ENCODE data around the gene REEP5. TPM values are rescaled to one million over a fixed set of nuclear protein-coding genes. Genes with fewer than 3 reads are reported as not detected.

Gene REEP5
- total and polyA plus RNA-seq, 9 of the 15 experiments (the other 6 are each of a cell fraction or from before 2014, with no cell fraction given), result 14.7 to 102 (median 36.0) TPM

DNA sequence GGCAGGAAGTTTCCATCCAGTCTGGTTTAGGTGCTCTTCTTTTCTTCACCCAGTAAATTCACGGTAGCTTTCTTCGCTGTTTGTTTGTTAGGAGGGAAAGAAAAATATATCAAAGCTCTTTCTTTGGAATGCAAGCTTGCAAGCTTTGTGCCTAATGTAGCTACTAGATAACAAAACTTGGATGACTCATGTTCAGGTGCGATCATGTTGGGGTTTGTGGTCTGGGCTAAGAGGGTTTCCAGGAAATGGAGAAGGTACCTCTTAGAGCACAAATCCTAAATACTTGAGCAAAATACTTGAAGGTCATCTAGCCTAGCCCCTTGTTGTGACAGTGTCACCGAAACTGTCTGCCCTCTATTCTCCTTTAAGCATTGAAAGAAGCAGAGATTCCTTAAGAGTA, 43.3 kb downstream of the REEP5 start (continued):
- peak in 1 of 2 experiments; percentile 53; a peak in 1 of 4 replicates for TF ChIP-seq TBL1XR1 (IDR thresholded peaks at IDR 0.05; ENCODE audit: low read length in 2 of 2)
- peak; percentile 80 for TF ChIP-seq SMARCC2 (IDR thresholded peaks at IDR 0.05; ENCODE audit: low read depth)
- TF ChIP-seq HDAC2 (IDR thresholded peaks at IDR 0.05), result peak; percentile 91
- TF ChIP-seq, protein P1, sequence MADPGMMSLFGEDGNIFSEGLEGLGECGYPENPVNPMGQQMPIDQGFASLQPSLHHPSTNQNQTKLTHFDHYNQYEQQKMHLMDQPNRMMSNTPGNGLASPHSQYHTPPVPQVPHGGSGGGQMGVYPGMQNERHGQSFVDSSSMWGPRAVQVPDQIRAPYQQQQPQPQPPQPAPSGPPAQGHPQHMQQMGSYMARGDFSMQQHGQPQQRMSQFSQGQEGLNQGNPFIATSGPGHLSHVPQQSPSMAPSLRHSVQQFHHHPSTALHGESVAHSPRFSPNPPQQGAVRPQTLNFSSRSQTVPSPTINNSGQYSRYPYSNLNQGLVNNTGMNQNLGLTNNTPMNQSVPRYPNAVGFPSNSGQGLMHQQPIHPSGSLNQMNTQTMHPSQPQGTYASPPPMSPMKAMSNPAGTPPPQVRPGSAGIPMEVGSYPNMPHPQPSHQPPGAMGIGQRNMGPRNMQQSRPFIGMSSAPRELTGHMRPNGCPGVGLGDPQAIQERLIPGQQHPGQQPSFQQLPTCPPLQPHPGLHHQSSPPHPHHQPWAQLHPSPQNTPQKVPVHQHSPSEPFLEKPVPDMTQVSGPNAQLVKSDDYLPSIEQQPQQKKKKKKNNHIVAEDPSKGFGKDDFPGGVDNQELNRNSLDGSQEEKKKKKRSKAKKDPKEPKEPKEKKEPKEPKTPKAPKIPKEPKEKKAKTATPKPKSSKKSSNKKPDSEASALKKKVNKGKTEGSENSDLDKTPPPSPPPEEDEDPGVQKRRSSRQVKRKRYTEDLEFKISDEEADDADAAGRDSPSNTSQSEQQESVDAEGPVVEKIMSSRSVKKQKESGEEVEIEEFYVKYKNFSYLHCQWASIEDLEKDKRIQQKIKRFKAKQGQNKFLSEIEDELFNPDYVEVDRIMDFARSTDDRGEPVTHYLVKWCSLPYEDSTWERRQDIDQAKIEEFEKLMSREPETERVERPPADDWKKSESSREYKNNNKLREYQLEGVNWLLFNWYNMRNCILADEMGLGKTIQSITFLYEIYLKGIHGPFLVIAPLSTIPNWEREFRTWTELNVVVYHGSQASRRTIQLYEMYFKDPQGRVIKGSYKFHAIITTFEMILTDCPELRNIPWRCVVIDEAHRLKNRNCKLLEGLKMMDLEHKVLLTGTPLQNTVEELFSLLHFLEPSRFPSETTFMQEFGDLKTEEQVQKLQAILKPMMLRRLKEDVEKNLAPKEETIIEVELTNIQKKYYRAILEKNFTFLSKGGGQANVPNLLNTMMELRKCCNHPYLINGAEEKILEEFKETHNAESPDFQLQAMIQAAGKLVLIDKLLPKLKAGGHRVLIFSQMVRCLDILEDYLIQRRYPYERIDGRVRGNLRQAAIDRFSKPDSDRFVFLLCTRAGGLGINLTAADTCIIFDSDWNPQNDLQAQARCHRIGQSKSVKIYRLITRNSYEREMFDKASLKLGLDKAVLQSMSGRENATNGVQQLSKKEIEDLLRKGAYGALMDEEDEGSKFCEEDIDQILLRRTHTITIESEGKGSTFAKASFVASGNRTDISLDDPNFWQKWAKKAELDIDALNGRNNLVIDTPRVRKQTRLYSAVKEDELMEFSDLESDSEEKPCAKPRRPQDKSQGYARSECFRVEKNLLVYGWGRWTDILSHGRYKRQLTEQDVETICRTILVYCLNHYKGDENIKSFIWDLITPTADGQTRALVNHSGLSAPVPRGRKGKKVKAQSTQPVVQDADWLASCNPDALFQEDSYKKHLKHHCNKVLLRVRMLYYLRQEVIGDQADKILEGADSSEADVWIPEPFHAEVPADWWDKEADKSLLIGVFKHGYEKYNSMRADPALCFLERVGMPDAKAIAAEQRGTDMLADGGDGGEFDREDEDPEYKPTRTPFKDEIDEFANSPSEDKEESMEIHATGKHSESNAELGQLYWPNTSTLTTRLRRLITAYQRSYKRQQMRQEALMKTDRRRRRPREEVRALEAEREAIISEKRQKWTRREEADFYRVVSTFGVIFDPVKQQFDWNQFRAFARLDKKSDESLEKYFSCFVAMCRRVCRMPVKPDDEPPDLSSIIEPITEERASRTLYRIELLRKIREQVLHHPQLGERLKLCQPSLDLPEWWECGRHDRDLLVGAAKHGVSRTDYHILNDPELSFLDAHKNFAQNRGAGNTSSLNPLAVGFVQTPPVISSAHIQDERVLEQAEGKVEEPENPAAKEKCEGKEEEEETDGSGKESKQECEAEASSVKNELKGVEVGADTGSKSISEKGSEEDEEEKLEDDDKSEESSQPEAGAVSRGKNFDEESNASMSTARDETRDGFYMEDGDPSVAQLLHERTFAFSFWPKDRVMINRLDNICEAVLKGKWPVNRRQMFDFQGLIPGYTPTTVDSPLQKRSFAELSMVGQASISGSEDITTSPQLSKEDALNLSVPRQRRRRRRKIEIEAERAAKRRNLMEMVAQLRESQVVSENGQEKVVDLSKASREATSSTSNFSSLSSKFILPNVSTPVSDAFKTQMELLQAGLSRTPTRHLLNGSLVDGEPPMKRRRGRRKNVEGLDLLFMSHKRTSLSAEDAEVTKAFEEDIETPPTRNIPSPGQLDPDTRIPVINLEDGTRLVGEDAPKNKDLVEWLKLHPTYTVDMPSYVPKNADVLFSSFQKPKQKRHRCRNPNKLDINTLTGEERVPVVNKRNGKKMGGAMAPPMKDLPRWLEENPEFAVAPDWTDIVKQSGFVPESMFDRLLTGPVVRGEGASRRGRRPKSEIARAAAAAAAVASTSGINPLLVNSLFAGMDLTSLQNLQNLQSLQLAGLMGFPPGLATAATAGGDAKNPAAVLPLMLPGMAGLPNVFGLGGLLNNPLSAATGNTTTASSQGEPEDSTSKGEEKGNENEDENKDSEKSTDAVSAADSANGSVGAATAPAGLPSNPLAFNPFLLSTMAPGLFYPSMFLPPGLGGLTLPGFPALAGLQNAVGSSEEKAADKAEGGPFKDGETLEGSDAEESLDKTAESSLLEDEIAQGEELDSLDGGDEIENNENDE (IDR thresholded peaks at IDR 0.05; ENCODE audit: low read depth, low read length), result no peak
- no peak for TF ChIP-seq CSDE1 (IDR thresholded peaks at IDR 0.05)
- 0 out of 2 replicates have a peak, but pooled peaks have one; percentile 36 for TF ChIP-seq LCOR (CRISPR knock-in tag; IDR thresholded peaks at IDR 0.05)
- no peak for TF ChIP-seq FOXK1 (CRISPR knock-in tag; IDR thresholded peaks at IDR 0.05; ENCODE audit: borderline replicate concordance)
- peak; percentile 87 for TF ChIP-seq JUN (IDR thresholded peaks at IDR 0.05; ENCODE audit: borderline replicate concordance, low read depth, low read length)
- TF ChIP-seq JUN (CRISPR knock-in tag; IDR thresholded peaks at IDR 0.05; ENCODE audit: borderline replicate concordance), result no peak
- TF ChIP-seq C11orf30 (IDR thresholded peaks at IDR 0.05; ENCODE audit: low read depth), result peak; percentile 16; the same call in 1 of the 2 replicates
- TF ChIP-seq, protein P2, sequence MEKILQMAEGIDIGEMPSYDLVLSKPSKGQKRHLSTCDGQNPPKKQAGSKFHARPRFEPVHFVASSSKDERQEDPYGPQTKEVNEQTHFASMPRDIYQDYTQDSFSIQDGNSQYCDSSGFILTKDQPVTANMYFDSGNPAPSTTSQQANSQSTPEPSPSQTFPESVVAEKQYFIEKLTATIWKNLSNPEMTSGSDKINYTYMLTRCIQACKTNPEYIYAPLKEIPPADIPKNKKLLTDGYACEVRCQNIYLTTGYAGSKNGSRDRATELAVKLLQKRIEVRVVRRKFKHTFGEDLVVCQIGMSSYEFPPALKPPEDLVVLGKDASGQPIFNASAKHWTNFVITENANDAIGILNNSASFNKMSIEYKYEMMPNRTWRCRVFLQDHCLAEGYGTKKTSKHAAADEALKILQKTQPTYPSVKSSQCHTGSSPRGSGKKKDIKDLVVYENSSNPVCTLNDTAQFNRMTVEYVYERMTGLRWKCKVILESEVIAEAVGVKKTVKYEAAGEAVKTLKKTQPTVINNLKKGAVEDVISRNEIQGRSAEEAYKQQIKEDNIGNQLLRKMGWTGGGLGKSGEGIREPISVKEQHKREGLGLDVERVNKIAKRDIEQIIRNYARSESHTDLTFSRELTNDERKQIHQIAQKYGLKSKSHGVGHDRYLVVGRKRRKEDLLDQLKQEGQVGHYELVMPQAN (IDR thresholded peaks at IDR 0.05; ENCODE audit: borderline replicate concordance), result no peak
- TF ChIP-seq ZNF583 (CRISPR knock-in tag; IDR thresholded peaks at IDR 0.05), result no peak
- no peak for TF ChIP-seq FOXJ2 (tag; IDR thresholded peaks at IDR 0.05)
- peak; percentile 78; the same call in 1 of the 2 replicates for TF ChIP-seq POLR2AphosphoS5 (IDR thresholded peaks at IDR 0.05; ENCODE audit: control insufficient read depth, insufficient read depth, low read depth, low read length)
- no peak for TF ChIP-seq ZNF274 (IDR thresholded peaks at IDR 0.05; ENCODE audit: borderline replicate concordance, low read depth, low read length)
- TF ChIP-seq HNRNPLL (IDR thresholded peaks at IDR 0.05; ENCODE audit: low read depth, low read length, poor library complexity, severe bottlenecking), result no peak
- peak; percentile 60 for TF ChIP-seq NFE2 (IDR thresholded peaks at IDR 0.05; ENCODE audit: low read depth)
